HCT116 (cell line): ENCODE results near the gene ZCCHC9. TPM values are rescaled to one million over a fixed set of nuclear protein-coding genes. Genes with fewer than 3 reads are reported as not detected.

Source experiments
- ATAC-seq: fragments of 200-7000 bp; cut with Tn5 transposase; 2 replicates; pipeline ENCODE4 v1.9.1; 2020; ENCODE audit warnings: mild to moderate bottlenecking, moderate library complexity
- BruUV-seq: library from RNA; stranded (reverse); fragments of 400-500 nt; replicated peaks from 2 replicates; lab custom pipeline; 2021; lab: Mats Ljungman, UMichigan
- CTCF ChIA-PET: fragments of 300-600 bp; sonication (Branson Sonifier 250); formaldehyde crosslinking; loops from one replicate; lab custom pipeline; 2021; ENCODE audit warnings: antibody characterized with exemption; lab: Charles Lee
- POLR2A ChIA-PET: fragments of 300-600, 350-600 bp; sonication (Branson Sonifier 250); formaldehyde crosslinking; loops from one replicate; lab custom pipeline; 2021; ENCODE audit warnings: antibody characterized with exemption; lab: Charles Lee
- RAD21 ChIA-PET, 2 experiments: fragments of 300-600 bp; sonication (Branson Sonifier 250); formaldehyde crosslinking; loops; one replicate each; lab custom pipeline; 2023; ENCODE audit warnings: low total read pairs in 2 of 2; ENCODE audit not compliant: uncharacterized antibody in 2 of 2, unreplicated experiment in 2 of 2, low non-redundant PET in 1 of 2; lab: Charles Lee
- DNase-seq: peaks from one replicate; pipeline ENCODE4 v3.0.0-alpha.2; 2010; ENCODE audit warnings: low read depth, low spot score
- H2AFZ ChIP-seq: fragments of 200-600 bp; shearing (Covaris generic), sonication (generic); 2 replicates; pipeline ENCODE4 v1.6.1; 2017; ENCODE audit warnings: low read depth, mixed run types, mixed read lengths, antibody characterized with exemption, low read length; ENCODE audit not compliant: poor library complexity, severe bottlenecking
- H3K27ac ChIP-seq: 2 replicates; pipeline ENCODE4 v1.5.1; 2012; ENCODE audit warnings: low read depth, low read length
- H3K27me3 ChIP-seq: fragments of 200-600 bp; sonication (generic); 2 replicates; pipeline ENCODE4 v1.6.1; 2016; ENCODE audit warnings: mixed run types, low read length, mixed read lengths; ENCODE audit not compliant: insufficient read depth
- H3K36me3 ChIP-seq, 2 experiments: fragments of 200-500 bp in 1 of 2; fragments of 200-600 bp in 1 of 2; sonication (Bioruptor generic) in 1 of 2; sonication (generic) in 1 of 2; 2 replicates each; pipeline versions ENCODE4 v1.5.1 to v1.6.1; 2014 to 2016; ENCODE audit warnings: low read length in 2 of 2, inconsistent platforms in 1 of 2, mixed read lengths in 1 of 2, mixed run types in 1 of 2; ENCODE audit not compliant: insufficient read depth in 2 of 2, control insufficient read depth in 1 of 2
- H3K4me1 ChIP-seq, 2 experiments: fragments of 200-600 bp in 1 of 2; sonication (generic) in 1 of 2; 2 replicates each; pipeline versions ENCODE4 v1.5.1 to v1.6.1; 2012 to 2017; ENCODE audit warnings: low read length in 2 of 2, inconsistent platforms in 1 of 2, mild to moderate bottlenecking in 1 of 2, mixed read lengths in 1 of 2, mixed run types in 1 of 2, moderate library complexity in 1 of 2; ENCODE audit not compliant: insufficient read depth in 2 of 2, control insufficient read depth in 1 of 2
- H3K4me2 ChIP-seq: fragments of 200-600 bp; sonication (generic); 2 replicates; pipeline ENCODE4 v1.6.1; 2017; ENCODE audit warnings: mixed run types, low read length, mixed read lengths
- H3K4me3 ChIP-seq, 2 experiments: fragments of 200-600 bp in 1 of 2; sonication (generic) in 1 of 2; replicated peaks in 1 of 2; 2 replicates each; pipeline ENCODE4 v1.5.1; 2011 to 2016; ENCODE audit warnings: low read length in 2 of 2, control low read depth in 1 of 2, low read depth in 1 of 2, mild to moderate bottlenecking in 1 of 2, mixed read lengths in 1 of 2, mixed run types in 1 of 2
- H3K79me2 ChIP-seq: fragments of 200-600 bp; sonication (generic); 2 replicates; pipeline ENCODE4 v1.6.1; 2017; ENCODE audit warnings: mild to moderate bottlenecking, mixed run types, low read length, moderate library complexity, mixed read lengths; ENCODE audit not compliant: insufficient read depth
- H3K9ac ChIP-seq: fragments of 200-600 bp; sonication (generic); 2 replicates; pipeline ENCODE4 v1.6.1; 2016; ENCODE audit warnings: low read length, mixed read lengths
- H3K9me2 ChIP-seq: fragments of 200-600 bp; sonication (generic), shearing (Covaris generic); 2 replicates; pipeline ENCODE4 v1.6.1; 2017; ENCODE audit warnings: mixed run types, mild to moderate bottlenecking, moderate library complexity; ENCODE audit not compliant: insufficient read depth
- H3K9me3 ChIP-seq, 2 experiments: fragments of 200-500 bp in 1 of 2; fragments of 200-600 bp in 1 of 2; sonication (Bioruptor generic) in 1 of 2; sonication (generic) in 1 of 2; 2 replicates each; pipeline ENCODE4 v1.6.1; 2014 to 2017; ENCODE audit warnings: low read length in 2 of 2, mixed read lengths in 2 of 2, inconsistent platforms in 1 of 2, low read depth in 1 of 2, mild to moderate bottlenecking in 1 of 2, mixed run types in 1 of 2, moderate library complexity in 1 of 2; ENCODE audit not compliant: control insufficient read depth in 1 of 2, insufficient read depth in 1 of 2
- H4K20me1 ChIP-seq: fragments of 200-600 bp; sonication (generic), shearing (Covaris generic); 2 replicates; pipeline ENCODE4 v1.6.1; 2017; ENCODE audit warnings: mixed run types, mild to moderate bottlenecking, moderate library complexity; ENCODE audit not compliant: insufficient read depth
- CBX3 ChIP-seq: IDR thresholded peaks from 2 replicates; pipeline ENCODE4 v1.6.1; 2012; ENCODE audit warnings: low read depth
- CEBPB ChIP-seq: IDR thresholded peaks from 2 replicates; pipeline ENCODE4 v1.6.1; 2012; ENCODE audit warnings: low read depth
- CTCF ChIP-seq, 3 experiments: fragments of 200-600 bp in 1 of 3; sonication (generic) in 1 of 3; IDR thresholded peaks in 2 of 3; conservative IDR thresholded peaks in 1 of 3; 2 replicates each; pipeline ENCODE4 v1.5.1; 2012 to 2017; ENCODE audit warnings: low read depth in 2 of 3, low read length in 2 of 3, antibody characterized with exemption in 1 of 3, borderline replicate concordance in 1 of 3, control low read depth in 1 of 3, mild to moderate bottlenecking in 1 of 3, mixed read lengths in 1 of 3, mixed run types in 1 of 3, moderate library complexity in 1 of 3; ENCODE audit not compliant: insufficient read depth in 1 of 3
- EGR1 ChIP-seq: IDR thresholded peaks from 2 replicates; pipeline ENCODE4 v1.6.1; 2012; ENCODE audit warnings: low read depth
- EZH2phosphoT487 ChIP-seq: fragments of 200-600 bp; IDR thresholded peaks from 2 replicates; pipeline ENCODE4 v1.6.1; 2018; ENCODE audit warnings: antibody characterized with exemption, borderline replicate concordance
- FOSL1 ChIP-seq: IDR thresholded peaks from 2 replicates; pipeline ENCODE4 v1.6.1; 2012; ENCODE audit warnings: low read depth
- MAX ChIP-seq: IDR thresholded peaks from 2 replicates; pipeline ENCODE4 v1.6.1; 2012
- POLR2AphosphoS5 ChIP-seq: IDR thresholded peaks from 2 replicates; pipeline ENCODE4 v1.6.1; 2011; ENCODE audit warnings: mild to moderate bottlenecking, low read depth, low read length, moderate library complexity
- RAD21 ChIP-seq: IDR thresholded peaks from 2 replicates; pipeline ENCODE4 v1.6.1; 2012; ENCODE audit warnings: low read depth, mild to moderate bottlenecking
- SRF ChIP-seq: IDR thresholded peaks from 2 replicates; pipeline ENCODE4 v1.6.1; 2012; ENCODE audit warnings: low read depth
- YY1 ChIP-seq: IDR thresholded peaks from 2 replicates; pipeline ENCODE4 v1.6.1; 2011; ENCODE audit warnings: low read length, low read depth, moderate library complexity, mild to moderate bottlenecking; ENCODE audit not compliant: insufficient replicate concordance; ENCODE audit errors: extremely low read depth
- ZFX ChIP-seq: fragments of 450-650 bp; IDR thresholded peaks from 2 replicates; pipeline ENCODE4 v1.6.1; 2017
- ZNF274 ChIP-seq: fragments of 200-500 bp; sonication (Bioruptor generic); IDR thresholded peaks from 2 replicates; pipeline ENCODE4 v1.6.1; 2014; ENCODE audit warnings: mild to moderate bottlenecking, low read depth, low read length, inconsistent platforms
- intact Hi-C: fragments of 100-400 bp; cut with micrococcal nuclease; formaldehyde crosslinking; loops from 2 replicates; pipeline ENCODE4 v1.10.0; 2022
- total RNA-seq: library from RNA; stranded (reverse); gene quantifications from one replicate; pipeline ENCODE4 v1.2.1, GENCODE V29; 2021; ENCODE audit not compliant: unreplicated experiment

The ZCCHC9 gene
- total RNA-seq, 1 experiment from 2014 or later, result 33.7 TPM

- BruUV-seq, result no TSS peak
- Histone ChIP-seq H3K79me2 (peaks cover 46% of the 10 kb centered on the region), H3K27ac (0 out of 2 replicates have a peak overlapping the region, but pooled peaks have one; percentile 77), H3K4me2 (peak overlapping the region; percentile 81), H3K36me3 (peaks cover 5 to 7% of the 10 kb centered on the region in 2 experiments; a peak in 2 of 4 replicates), H3K9me2 (no peaks in the 10 kb centered on the region), H3K4me3 (peak overlapping the region; percentile 82 to 90), H4K20me1 (no peaks in the 10 kb centered on the region), H3K4me1 (peaks cover 7 to 22% of the 10 kb centered on the region in 2 experiments; a peak in 2 of 4 replicates)
- ChIA-PET POLR2A (interaction anchor here (0.8 to 1.3 kb wide), 2 partner anchors 13 to 15 kb away, joined by 4 to 5 read pairs; no protein-coding TSS in a partner anchor), CTCF (interaction anchor here (1.3 kb wide), 1 partner anchor 863 kb away, joined by 7 read pairs; no protein-coding TSS in a partner anchor), RAD21 (no interaction called here)
- DNase-seq (no peak), ATAC-seq (no peak; the same call in 1 of the 2 replicates)
- intact Hi-C loops, result loop anchor here (5.0 kb wide), 1 partner anchor 865 kb away; no protein-coding TSS in a partner anchor
- TF ChIP-seq SRF, result no peak
- TF ChIP-seq MAX, result no peak
- TF ChIP-seq ZNF274, result no peak
- TF ChIP-seq EZH2phosphoT487, result no peak
- TF ChIP-seq, all 23 proteins: peak for 0
- Histone ChIP-seq H3K9ac (peak overlapping the region; percentile 90), H3K27me3 (no peaks in the 10 kb centered on the region), H3K9me3 (no peaks in the 10 kb centered on the region), H2AFZ (no peak overlapping the region)
Measured at GRCh38 chr5:81302596-81302995, 1.2 kb downstream of the ZCCHC9 start.

DNA sequence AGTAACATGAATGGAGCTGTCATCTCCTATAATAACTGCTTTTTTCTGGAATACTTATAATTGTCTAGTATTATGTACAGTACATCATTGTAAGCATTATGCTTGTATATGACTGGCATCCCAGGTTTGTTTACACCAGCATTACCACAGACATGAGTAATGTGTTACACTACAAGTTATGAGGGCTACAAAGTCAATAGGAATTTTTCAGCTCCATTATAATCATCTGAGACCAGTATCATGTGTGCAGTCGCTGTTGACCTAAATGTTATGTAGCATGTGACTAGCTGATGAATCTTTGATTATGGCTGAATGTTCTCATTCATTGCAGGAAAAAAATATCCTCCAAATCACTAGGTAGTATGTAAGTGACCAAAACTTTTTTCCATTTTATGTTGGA lies 2.2 kb downstream of the ZCCHC9 start:
- ChIA-PET RAD21 (no interaction called here), POLR2A (interaction anchor here (0.8 kb wide), 1 partner anchor 12 kb away, joined by 5 read pairs; no protein-coding TSS in a partner anchor), CTCF (no interaction called here)
- BruUV-seq, result no TSS peak
- Histone ChIP-seq H3K4me1 (peaks cover 7 to 22% of the 10 kb centered on the region in 2 experiments; a peak in 2 of 4 replicates), H3K4me3 (no peak overlapping the region), H3K4me2 (no peak overlapping the region), H3K9me3 (no peaks in the 10 kb centered on the region), H3K36me3 (peaks cover 5 to 7% of the 10 kb centered on the region in 2 experiments; a peak in 2 of 4 replicates), H4K20me1 (no peaks in the 10 kb centered on the region), H3K9me2 (no peaks in the 10 kb centered on the region), H3K27me3 (no peaks in the 10 kb centered on the region), H3K27ac (no peak overlapping the region), H2AFZ (no peak overlapping the region), H3K79me2 (peaks cover 44% of the 10 kb centered on the region), H3K9ac (no peak overlapping the region)
- intact Hi-C loops, result loop anchor here (5.0 kb wide), 1 partner anchor 864 kb away; no protein-coding TSS in a partner anchor
- ATAC-seq (no peak), DNase-seq (no peak)
- TF ChIP-seq FOSL1, result no peak
- TF ChIP-seq POLR2AphosphoS5, result no peak
- no peak for TF ChIP-seq ZFX
- no peak for TF ChIP-seq EGR1
- no peak for TF ChIP-seq CTCF (IDR thresholded peaks at IDR 0.05 in 2 of 3, conservative IDR thresholded peaks at IDR 0.05 in 1 of 3; ENCODE audit: borderline replicate concordance in 1 of 3, insufficient read depth in 1 of 3, low read depth in 2 of 3, low read length in 2 of 3)
- TF ChIP-seq RAD21, result no peak
- no peak for TF ChIP-seq CEBPB
- TF ChIP-seq SRF, result no peak
- no peak for TF ChIP-seq YY1
- no peak for TF ChIP-seq ZNF274
- no peak for TF ChIP-seq CBX3
- no peak for TF ChIP-seq MAX
